GM12864 (cell line): ENCODE results near the gene C22orf15.

ENCODE experiments used
- DNase-seq: peaks from one replicate; pipeline ENCODE4 v3.0.0-alpha.2; 2011; ENCODE audit warnings: low read depth
- H3K4me3 ChIP-seq: 2 replicates; pipeline ENCODE4 v1.5.1; 2011; ENCODE audit warnings: mild to moderate bottlenecking, low read depth, low read length, control low read depth
- CTCF ChIP-seq: IDR thresholded peaks from 2 replicates; pipeline ENCODE4 v1.5.1; 2011; ENCODE audit warnings: low read depth, mild to moderate bottlenecking, moderate library complexity, low read length, control low read depth, inconsistent platforms; ENCODE audit errors: missing control alignments

The C22orf15 gene

GRCh38 chr22:23762842-23763578 is at the start of gene C22orf15:
C22orf15 (plus strand) TSS chr22:23762990; CDS start chr22:23763307, 317 bp downstream.
- DNase-seq, result no peak
- TF ChIP-seq CTCF, result no peak
- H3K4me3 ChIP-seq, result peak within 1 kb of the TSS; percentile 20

GRCh38 chr22:23713696-23714595 is 48.8 kb upstream of the C22orf15 start:
- DNase-seq, result no peak
- H3K4me3 ChIP-seq, result no peak overlapping the region
- no peak for TF ChIP-seq CTCF

- DNase-seq, result no peak
- no peak for TF ChIP-seq CTCF
- no peak overlapping the region for H3K4me3 ChIP-seq
These were observed 47.9 kb upstream of the C22orf15 start for GRCh38 chr22:23714596-23715578.

- no peak for DNase-seq
- H3K4me3 ChIP-seq, result peak overlapping the region; percentile 82
These were observed 46.9 kb upstream of the C22orf15 start for GRCh38 chr22:23715806-23716375.

GRCh38 chr22:23716811-23717801 is 45.7 kb upstream of the C22orf15 start:
- peak; percentile 64 for DNase-seq
- peak overlapping the region; percentile 82 for H3K4me3 ChIP-seq
- no peak for TF ChIP-seq CTCF

More at GRCh38 chr22:23715806-23716375, 46.9 kb upstream of the C22orf15 start:
- no peak for TF ChIP-seq CTCF
